DOHH2 (cell line): Measurements from ENCODE around the gene REEP3.

Source experiments
- CTCF ChIP-seq: fragments of 200-600 bp; sonication (generic); IDR thresholded peaks from one replicate; pipeline ENCODE4 v1.5.1; 2014; ENCODE audit warnings: antibody characterized with exemption, mild to moderate bottlenecking, low read depth, low read length; ENCODE audit not compliant: poor library complexity, severe bottlenecking
- EZH2phosphoT487 ChIP-seq: fragments of 200-600 bp; sonication (generic); IDR thresholded peaks from 2 replicates; pipeline ENCODE4 v1.6.1; 2017; ENCODE audit warnings: borderline replicate concordance, mild to moderate bottlenecking, antibody characterized with exemption, low read length, moderate library complexity, mixed read lengths

- no peak for TF ChIP-seq CTCF
- TF ChIP-seq EZH2phosphoT487, result no peak
These were observed 16.3 kb downstream of the REEP3 start for GRCh38 chr10:63537536-63537935.
